Lower leg skin (tissue), 3 donors: ENCODE measurements around the gene PMS1.

Experiments
- CTCF ChIP-seq, 3 donors: fragments of 450-650 bp; IDR thresholded peaks; one replicate each; pipeline ENCODE4 v1.5.1; 2016; ENCODE audit warnings: antibody characterized with exemption in 3 of 3, mild to moderate bottlenecking in 3 of 3, moderate library complexity in 2 of 3
- POLR2A ChIP-seq, 2 donors: fragments of 450-650 bp; IDR thresholded peaks; one replicate each; pipeline ENCODE4 v1.6.1; 2016 to 2017; ENCODE audit warnings: antibody characterized with exemption in 2 of 2, mild to moderate bottlenecking in 1 of 2, moderate library complexity in 1 of 2

- TF ChIP-seq CTCF (IDR thresholded peaks at IDR 0.05) (no peak), POLR2A (IDR thresholded peaks at IDR 0.05) (no peak)
Measured at GRCh38 chr2:189870381-189871085, 86.3 kb downstream of the PMS1 start.
